Liver (tissue), 3 donors: Measurements from ENCODE around the gene BTBD8.

Experiments
- CTCF ChIP-seq: fragments of 150-350 bp; IDR thresholded peaks from 2 replicates; pipeline ENCODE4 v1.5.1; 2017; ENCODE audit warnings: improper control_type of control experiment, low read depth, low read length; ENCODE audit not compliant: missing input control
- GABPA ChIP-seq, 2 donors: IDR thresholded peaks in 1 of 2; conservative IDR thresholded peaks in 1 of 2; 2 replicates each; pipeline ENCODE4 v1.6.1; 2016; ENCODE audit warnings: antibody characterized with exemption in 2 of 2, mild to moderate bottlenecking in 1 of 2, moderate library complexity in 1 of 2
- HNF4A ChIP-seq, 2 donors: conservative IDR thresholded peaks; 2 replicates each; pipeline ENCODE4 v1.6.1; 2016; ENCODE audit warnings: antibody characterized with exemption in 2 of 2, mild to moderate bottlenecking in 2 of 2
- JUND ChIP-seq, 2 donors: IDR thresholded peaks; 2 replicates each; pipeline ENCODE4 v1.6.1; 2016; ENCODE audit warnings: antibody characterized with exemption in 2 of 2
- MAX ChIP-seq: IDR thresholded peaks from 2 replicates; pipeline ENCODE4 v1.6.1; 2016; ENCODE audit warnings: antibody characterized with exemption
- RAD21 ChIP-seq, 2 donors: IDR thresholded peaks; 2 replicates each; pipeline ENCODE4 v1.6.1; 2016; ENCODE audit warnings: antibody characterized with exemption in 2 of 2, mild to moderate bottlenecking in 2 of 2
- RXRA ChIP-seq, 2 donors: IDR thresholded peaks; 2 replicates each; pipeline ENCODE4 v1.6.1; 2017 to 2018; ENCODE audit warnings: antibody characterized with exemption in 2 of 2, mild to moderate bottlenecking in 1 of 2
- SP1 ChIP-seq: IDR thresholded peaks from 2 replicates; pipeline ENCODE4 v1.6.1; 2018; ENCODE audit warnings: antibody characterized with exemption, mild to moderate bottlenecking
- TAF1 ChIP-seq: conservative IDR thresholded peaks from 2 replicates; pipeline ENCODE4 v1.6.1; 2016; ENCODE audit warnings: antibody characterized with exemption, mild to moderate bottlenecking
- YY1 ChIP-seq: IDR thresholded peaks from 2 replicates; pipeline ENCODE4 v1.6.1; 2016; ENCODE audit warnings: antibody characterized with exemption, mild to moderate bottlenecking
- ZBTB33 ChIP-seq: IDR thresholded peaks from 2 replicates; pipeline ENCODE4 v1.6.1; 2016; ENCODE audit warnings: antibody characterized with exemption
- TF ChIP-seq, protein P1 (sequence below): IDR thresholded peaks from 2 replicates; pipeline ENCODE4 v1.6.1; 2016; ENCODE audit warnings: antibody characterized with exemption, mild to moderate bottlenecking
- donor health status: healthy.
- donor health status: healthy.

- TF ChIP-seq, protein P1, sequence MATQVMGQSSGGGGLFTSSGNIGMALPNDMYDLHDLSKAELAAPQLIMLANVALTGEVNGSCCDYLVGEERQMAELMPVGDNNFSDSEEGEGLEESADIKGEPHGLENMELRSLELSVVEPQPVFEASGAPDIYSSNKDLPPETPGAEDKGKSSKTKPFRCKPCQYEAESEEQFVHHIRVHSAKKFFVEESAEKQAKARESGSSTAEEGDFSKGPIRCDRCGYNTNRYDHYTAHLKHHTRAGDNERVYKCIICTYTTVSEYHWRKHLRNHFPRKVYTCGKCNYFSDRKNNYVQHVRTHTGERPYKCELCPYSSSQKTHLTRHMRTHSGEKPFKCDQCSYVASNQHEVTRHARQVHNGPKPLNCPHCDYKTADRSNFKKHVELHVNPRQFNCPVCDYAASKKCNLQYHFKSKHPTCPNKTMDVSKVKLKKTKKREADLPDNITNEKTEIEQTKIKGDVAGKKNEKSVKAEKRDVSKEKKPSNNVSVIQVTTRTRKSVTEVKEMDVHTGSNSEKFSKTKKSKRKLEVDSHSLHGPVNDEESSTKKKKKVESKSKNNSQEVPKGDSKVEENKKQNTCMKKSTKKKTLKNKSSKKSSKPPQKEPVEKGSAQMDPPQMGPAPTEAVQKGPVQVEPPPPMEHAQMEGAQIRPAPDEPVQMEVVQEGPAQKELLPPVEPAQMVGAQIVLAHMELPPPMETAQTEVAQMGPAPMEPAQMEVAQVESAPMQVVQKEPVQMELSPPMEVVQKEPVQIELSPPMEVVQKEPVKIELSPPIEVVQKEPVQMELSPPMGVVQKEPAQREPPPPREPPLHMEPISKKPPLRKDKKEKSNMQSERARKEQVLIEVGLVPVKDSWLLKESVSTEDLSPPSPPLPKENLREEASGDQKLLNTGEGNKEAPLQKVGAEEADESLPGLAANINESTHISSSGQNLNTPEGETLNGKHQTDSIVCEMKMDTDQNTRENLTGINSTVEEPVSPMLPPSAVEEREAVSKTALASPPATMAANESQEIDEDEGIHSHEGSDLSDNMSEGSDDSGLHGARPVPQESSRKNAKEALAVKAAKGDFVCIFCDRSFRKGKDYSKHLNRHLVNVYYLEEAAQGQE = no peak
- TF ChIP-seq CTCF (peak; percentile 5), RAD21 (IDR thresholded peaks at IDR 0.05) (peak; percentile 4 to 11), HNF4A (conservative IDR thresholded peaks at IDR 0.05) (peak; percentile 72 to 92), YY1 (peak; percentile 30), MAX (no peak), ZBTB33 (no peak), JUND (IDR thresholded peaks at IDR 0.05) (no peak), GABPA (IDR thresholded peaks at IDR 0.05 in 1 of 2, conservative IDR thresholded peaks at IDR 0.05 in 1 of 2) (no peak), TAF1 (no peak), SP1 (no peak), RXRA (IDR thresholded peaks at IDR 0.05) (peak; percentile 64 to 85)
Observed at GRCh38 chr1:92038695-92039346, 41.3 kb upstream of the BTBD8 start.
